NCI-H2196 (cell line): ENCODE data around the gene ECPAS.
"Not testable (repeated sequence)": the region's sequence is repeated elsewhere in the genome, so short reads cannot be mapped to it uniquely, and the experiment has no call there.

Experiments used
- DNase-seq: peaks from one replicate; lab custom pipeline; 2025; ENCODE audit not compliant: unreplicated experiment; lab: John Stamatoyannopoulos, UW

The ECPAS gene

GRCh38 chr9:111413996-111414395 is 70.2 kb downstream of the ECPAS start:
- no peak for DNase-seq

GRCh38 chr9:111412280-111412679 is 71.9 kb downstream of the ECPAS start:
- DNase-seq: no peak

DNA sequence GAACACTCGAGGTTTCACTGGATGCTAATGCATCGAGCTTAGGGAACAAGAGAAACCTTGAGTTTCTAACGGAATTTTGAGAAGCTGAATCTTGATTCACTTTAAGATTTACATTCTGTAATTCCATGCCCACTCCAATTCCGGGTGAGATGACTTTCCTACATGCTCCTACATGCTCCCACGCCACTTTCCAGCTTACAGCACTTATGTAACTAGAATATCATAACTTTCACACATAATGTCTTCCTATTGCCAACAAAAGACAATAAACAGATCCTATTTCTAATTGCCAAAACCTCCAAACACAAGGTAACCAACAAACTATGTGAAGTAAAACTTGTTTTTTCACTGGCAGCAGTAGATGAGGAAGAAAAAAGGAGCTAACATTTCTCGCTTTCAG is 72.9 kb downstream of the ECPAS start:
- DNase-seq: no peak

DNA sequence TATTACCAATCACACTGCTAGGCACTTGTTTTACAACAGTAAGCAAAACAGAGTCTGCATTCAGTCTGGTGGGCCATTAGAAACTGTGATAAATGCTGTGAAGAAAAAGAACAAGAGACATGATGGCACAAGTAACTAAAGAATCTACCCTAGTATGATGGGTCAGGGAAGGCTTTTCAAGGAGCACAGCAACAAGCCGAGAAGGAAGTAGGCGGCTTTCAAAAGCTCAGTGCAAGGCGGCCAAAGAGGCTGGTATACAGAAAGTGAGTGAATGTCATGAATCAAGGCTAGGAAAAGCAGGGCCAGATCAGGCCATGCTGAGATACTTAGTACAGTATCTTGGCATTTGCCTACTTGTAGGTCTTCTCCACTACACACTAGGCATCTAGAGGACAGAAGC is 76.4 kb downstream of the ECPAS start:
- no peak for DNase-seq

DNA sequence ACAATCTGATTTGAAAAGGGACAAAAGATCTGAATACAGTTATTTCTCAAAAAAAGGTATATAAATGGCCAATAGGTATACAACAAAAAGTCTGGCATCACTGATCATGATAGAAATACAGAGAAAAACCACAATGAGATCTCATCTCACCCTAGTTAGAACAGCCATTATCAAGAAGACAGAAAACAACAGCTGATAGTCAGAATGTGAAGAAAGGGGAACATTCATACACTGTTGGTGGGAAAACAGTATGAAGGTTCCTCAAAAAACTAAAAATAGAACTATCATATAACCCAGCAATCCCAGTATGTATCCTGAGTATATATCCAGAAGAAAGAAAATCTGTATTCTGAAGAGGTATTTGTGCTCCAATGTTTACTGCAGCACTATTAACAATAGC is 78.5 kb downstream of the ECPAS start:
- DNase-seq: no peak

GRCh38 chr9:111401486-111401885 is 82.7 kb downstream of the ECPAS start:
- DNase-seq: not testable (repeated sequence)

GRCh38 chr9:111400564-111400898 is 83.7 kb downstream of the ECPAS start:
- no peak for DNase-seq

DNA sequence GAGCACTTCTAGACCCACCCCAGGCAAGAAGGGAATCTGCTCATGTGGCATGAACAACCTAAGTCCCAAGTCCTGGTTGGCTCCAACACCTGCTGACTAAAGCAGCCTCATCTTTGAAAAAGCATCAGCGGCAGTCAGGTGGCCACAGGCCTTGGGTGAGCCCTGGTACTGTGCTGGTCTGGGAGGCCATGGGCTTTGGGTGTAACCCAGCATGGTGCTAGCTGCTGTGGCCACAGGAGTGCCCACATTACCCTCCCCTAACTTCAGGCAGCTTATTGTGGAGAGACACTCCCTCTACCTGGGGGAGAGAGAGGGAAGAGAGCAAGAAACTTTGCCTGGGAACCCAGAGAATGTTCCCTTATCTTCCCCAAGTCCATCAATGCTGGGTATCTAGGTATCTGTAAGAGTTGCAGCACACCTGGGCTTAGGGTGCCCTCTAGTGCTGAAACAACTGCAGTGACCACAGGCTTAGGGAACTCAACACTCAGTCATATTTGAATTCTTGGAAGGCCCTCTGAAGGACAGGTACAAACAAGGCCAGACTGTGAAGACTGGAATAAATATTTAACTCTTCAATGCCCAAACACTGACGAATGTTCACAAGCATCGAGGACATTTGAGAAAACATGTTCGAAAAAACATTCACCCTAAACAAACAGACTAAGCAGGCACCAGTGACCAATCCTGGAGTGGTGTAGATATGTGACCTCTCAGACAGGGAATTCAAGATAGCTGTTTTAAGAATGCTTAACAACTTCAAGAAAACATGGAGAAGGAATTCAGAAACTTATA is 84.2 kb downstream of the ECPAS start:
- no peak for DNase-seq

- DNase-seq: no peak
Measured at GRCh38 chr9:111399211-111399739, 84.9 kb downstream of the ECPAS start.

GRCh38 chr9:111393971-111394370 is 90.2 kb downstream of the ECPAS start:
- DNase-seq: no peak

DNA sequence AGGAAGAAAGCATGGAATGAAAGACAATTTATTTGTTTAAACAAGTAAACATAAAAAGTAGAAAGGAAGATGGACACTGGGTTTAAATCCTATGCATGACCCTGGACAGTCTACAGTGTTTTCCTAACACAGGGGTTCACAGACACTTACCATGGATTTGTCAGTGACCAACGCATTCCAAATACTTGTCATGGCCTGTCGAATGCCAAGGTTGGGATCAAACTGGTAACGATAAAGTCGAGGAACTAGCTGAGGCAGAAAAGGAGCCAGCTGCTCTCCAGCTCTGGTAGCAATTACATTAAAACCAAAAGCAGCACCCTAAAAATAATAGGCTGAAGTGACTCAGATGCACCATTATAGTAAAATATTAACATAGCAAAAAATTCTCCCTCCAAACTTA is 94.8 kb downstream of the ECPAS start:
- no peak for DNase-seq

- DNase-seq: no peak
Measured at GRCh38 chr9:111386386-111386785, 97.8 kb downstream of the ECPAS start.

DNA sequence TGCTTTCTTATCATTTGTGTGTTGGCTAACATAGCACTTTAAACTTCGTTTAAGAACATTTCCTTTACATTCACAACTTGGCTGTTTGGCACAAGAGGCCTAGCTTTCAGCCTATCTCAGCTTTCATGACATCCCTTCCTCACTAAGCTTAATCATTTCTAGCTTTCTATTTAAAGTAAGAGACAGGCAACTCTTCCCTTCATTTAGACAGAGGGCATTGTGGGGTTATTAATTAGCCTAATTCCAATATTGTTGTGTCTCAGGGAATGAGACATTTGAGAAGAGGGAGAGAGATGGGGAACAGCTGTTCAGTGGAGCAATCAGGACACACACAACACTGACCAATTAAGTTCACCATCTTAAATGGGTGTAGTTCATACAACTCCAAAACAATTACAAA is 103.2 kb downstream of the ECPAS start:
- no peak for DNase-seq

DNA sequence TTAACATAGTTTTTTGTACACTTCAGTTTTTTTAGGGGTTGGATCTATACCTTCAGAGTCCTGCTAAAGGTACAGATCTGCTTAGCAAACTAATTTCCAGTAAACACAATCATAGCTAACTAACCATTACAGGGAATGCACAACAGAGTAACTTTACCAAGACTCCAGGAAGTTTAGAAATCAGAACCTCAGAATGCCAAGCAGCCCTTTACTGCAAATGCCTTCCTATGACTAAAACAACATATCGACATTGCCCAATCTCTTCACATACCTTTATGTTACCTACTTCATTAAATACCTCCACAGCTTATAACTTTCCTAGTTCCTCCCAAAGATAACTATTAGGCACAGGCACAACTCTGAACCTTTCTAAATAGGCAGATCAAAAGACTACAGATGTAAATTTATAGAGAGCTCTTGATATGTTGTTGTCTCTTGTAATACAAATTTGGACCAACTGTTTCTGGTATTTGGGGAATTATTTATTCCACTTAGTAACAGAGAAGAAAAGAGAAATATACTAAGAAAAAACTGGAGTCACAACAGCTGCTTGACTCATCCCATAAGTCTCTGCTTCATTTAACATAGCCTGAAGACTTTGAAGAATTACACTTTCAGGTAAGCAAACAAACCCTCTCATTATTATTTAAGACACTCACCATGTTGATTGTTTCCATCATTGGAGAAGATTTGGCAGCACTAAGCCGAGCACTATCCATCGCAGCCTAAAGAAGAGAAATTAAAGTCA is 108.2 kb downstream of the ECPAS start:
- DNase-seq: no peak

DNA sequence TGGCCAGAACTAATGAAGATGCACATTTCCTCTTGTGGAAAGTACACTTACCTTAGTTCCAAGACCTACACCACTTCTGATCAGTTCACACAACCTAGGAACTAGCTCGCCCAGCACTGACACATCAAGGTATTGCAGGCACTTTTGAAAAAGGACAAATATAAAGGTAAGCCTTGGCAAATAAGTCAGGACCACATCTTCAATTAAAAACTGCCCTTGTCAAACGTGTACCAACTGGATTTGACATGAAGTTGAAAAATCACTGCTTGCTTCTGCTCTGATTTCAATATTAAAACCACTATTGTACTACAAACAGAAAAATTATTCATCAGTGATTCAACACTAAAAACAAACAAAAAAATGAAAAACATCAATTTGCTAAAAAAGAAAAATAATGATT is 109.1 kb downstream of the ECPAS start:
- no peak for DNase-seq

- no peak for DNase-seq
Measured at GRCh38 chr9:111372297-111372696, 111.9 kb downstream of the ECPAS start.

- no peak for DNase-seq
Measured at GRCh38 chr9:111366978-111367377, 117.2 kb downstream of the ECPAS start.

GRCh38 chr9:111362526-111362925 is 121.7 kb downstream of the ECPAS start:
- no peak for DNase-seq

DNA sequence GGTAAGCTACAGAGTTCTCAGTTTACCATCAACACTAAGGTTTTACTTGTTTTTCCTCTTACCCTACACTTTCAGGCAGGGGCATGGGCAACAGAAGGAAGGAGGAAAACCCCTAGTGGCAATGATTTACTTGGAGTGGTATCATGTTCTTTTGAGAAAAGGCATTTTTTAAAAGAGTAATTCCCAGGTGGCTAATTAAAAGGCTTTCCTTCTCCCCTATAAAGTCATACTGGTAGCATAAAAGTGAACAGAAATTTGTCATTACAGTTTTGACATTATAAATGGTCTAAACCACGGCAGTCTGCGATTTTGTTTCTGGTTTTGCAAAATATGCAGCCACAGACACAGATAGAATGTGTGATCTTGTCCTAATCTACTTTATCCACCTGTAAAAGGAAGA is 123.3 kb downstream of the ECPAS start:
- no peak for DNase-seq

DNA sequence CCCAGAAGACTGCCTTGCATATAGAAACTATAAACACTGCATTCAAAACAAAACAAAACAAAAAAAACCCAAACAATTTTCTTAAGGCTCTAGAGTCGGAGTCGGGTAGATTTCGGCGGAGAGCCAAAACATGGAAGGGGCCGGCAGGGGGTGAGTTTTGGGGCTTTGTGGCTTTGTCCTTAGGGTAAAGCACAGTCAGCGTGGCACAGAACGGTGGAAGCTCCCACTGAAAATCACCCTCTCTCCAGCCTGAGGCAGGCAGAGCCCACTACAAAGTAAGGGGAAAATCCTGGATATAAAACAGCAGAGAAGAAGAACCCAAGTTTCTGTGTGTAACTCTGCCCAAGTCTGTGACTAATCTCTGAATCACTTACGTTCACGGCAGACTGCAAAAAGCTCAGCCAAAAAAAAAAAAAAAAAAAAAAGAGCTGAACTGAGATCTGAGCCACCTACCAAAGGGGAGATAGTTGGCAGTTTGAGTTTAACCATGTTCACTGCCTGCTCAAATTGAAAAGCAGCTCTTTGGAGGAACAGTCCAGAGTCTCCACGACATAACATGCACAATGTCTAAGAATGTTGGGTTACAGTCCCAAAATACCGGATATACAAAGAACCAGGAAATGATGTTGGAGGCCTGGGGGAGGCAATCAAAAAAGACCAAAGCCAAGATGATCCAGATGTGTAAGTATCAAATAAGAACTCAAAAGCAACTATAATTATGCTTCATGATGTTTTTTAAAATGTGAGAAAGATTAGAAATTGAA is 127.5 kb downstream of the ECPAS start:
- no peak for DNase-seq

- DNase-seq: no peak
Measured at GRCh38 chr9:111352545-111352944, 131.6 kb downstream of the ECPAS start.

DNA sequence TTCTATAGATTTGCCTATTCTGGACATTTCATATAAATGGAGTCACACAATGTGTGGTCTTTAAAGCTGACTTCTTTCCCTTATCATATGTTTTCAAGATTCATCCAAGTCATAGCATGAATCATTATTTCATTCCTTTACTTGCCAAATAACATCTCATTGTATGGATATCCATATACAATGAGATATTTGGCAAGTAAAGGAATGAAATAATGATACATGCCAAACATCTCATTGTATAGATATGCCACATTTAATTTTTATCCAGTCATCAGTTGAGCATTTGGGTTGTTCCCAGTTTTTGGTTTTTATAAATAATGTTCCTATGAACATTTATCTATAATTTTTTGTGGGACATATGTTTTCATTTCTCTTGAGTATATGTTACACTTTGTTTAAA is 133.6 kb downstream of the ECPAS start:
- DNase-seq: no peak
